Type B pancreatic cell (in vitro differentiated cells): ENCODE measurements around the gene EPSTI1. TPM values are rescaled to one million over a fixed set of nuclear protein-coding genes. Genes with fewer than 3 reads are reported as not detected.

ENCODE experiments used
- DNase-seq: peaks from one replicate; pipeline ENCODE4 v3.0.0; 2021; ENCODE audit warnings: mixed read lengths; ENCODE audit not compliant: unreplicated experiment; ENCODE audit errors: extremely low spot score
- H3K27ac Mint-ChIP-seq: 2 replicates; pipeline ENCODE4 v1.8.0; 2021; ENCODE audit warnings: mild to moderate bottlenecking, mixed read lengths
- H3K27me3 Mint-ChIP-seq: 2 replicates; pipeline ENCODE4 v1.8.0; 2021; ENCODE audit warnings: mixed read lengths
- H3K36me3 Mint-ChIP-seq: 2 replicates; pipeline ENCODE4 v1.8.0; 2021; ENCODE audit warnings: mixed read lengths
- H3K4me1 Mint-ChIP-seq: one replicate; pipeline ENCODE4 v1.8.0; 2021; ENCODE audit warnings: mixed read lengths; ENCODE audit not compliant: unreplicated experiment
- H3K4me3 Mint-ChIP-seq: 2 replicates; pipeline ENCODE4 v1.8.0; 2021; ENCODE audit warnings: mild to moderate bottlenecking, mixed read lengths
- H3K9me3 Mint-ChIP-seq: 2 replicates; pipeline ENCODE4 v1.8.0; 2021; ENCODE audit warnings: mixed read lengths
- CTCF ChIP-seq: fragments of 200-600 bp; sonication (generic); conservative IDR thresholded peaks from 2 replicates; pipeline ENCODE4 v1.5.0; 2021; ENCODE audit warnings: antibody characterized with exemption, mild to moderate bottlenecking
- total RNA-seq: library from RNA; stranded (reverse); gene quantifications from 2 replicates; pipeline ENCODE4 v1.2.1, GENCODE V29; 2021; ENCODE audit warnings: low replicate concordance

Gene EPSTI1
- total RNA-seq, 1 donor from 2014 or later = 7.9 TPM

GRCh38 chr13:42959615-42960014 is 32.4 kb downstream of the EPSTI1 start:
- H3K27ac Mint-ChIP-seq = no peak overlapping the region
- peaks cover 5% of the 10 kb centered on the region for H3K36me3 Mint-ChIP-seq
- H3K9me3 Mint-ChIP-seq = no peaks in the 10 kb centered on the region
- TF ChIP-seq CTCF = no peak
- H3K4me3 Mint-ChIP-seq = no peak overlapping the region
- H3K4me1 Mint-ChIP-seq = peaks cover under 1% of the 10 kb centered on the region
- no peaks in the 10 kb centered on the region for H3K27me3 Mint-ChIP-seq
- DNase-seq = no peak

GRCh38 chr13:42957881-42958280 is 34.2 kb downstream of the EPSTI1 start:
- Mint-ChIP-seq H3K4me3 (no peak overlapping the region), H3K27me3 (no peaks in the 10 kb centered on the region), H3K36me3 (no peaks in the 10 kb centered on the region), H3K9me3 (no peaks in the 10 kb centered on the region), H3K27ac (no peak overlapping the region), H3K4me1 (no peaks in the 10 kb centered on the region)
- no peak for DNase-seq
- TF ChIP-seq CTCF = no peak

GRCh38 chr13:42950181-42950580 is 41.9 kb downstream of the EPSTI1 start:
- Mint-ChIP-seq H3K4me3 (no peak overlapping the region), H3K36me3 (peaks cover 3% of the 10 kb centered on the region), H3K9me3 (no peaks in the 10 kb centered on the region), H3K27ac (no peak overlapping the region), H3K27me3 (no peaks in the 10 kb centered on the region), H3K4me1 (no peaks in the 10 kb centered on the region)
- DNase-seq = no peak
- TF ChIP-seq CTCF = no peak

GRCh38 chr13:42947925-42948324 is 44.1 kb downstream of the EPSTI1 start:
- no peaks in the 10 kb centered on the region for H3K27me3 Mint-ChIP-seq
- H3K36me3 Mint-ChIP-seq = peaks cover 7% of the 10 kb centered on the region
- no peaks in the 10 kb centered on the region for H3K4me1 Mint-ChIP-seq

GRCh38 chr13:42946927-42947326 is 45.1 kb downstream of the EPSTI1 start:
- no peak for DNase-seq
- H3K36me3 Mint-ChIP-seq = peaks cover 7% of the 10 kb centered on the region
- no peak overlapping the region for H3K4me3 Mint-ChIP-seq
- TF ChIP-seq CTCF = no peak
- H3K27ac Mint-ChIP-seq = no peak overlapping the region
- H3K4me1 Mint-ChIP-seq = no peaks in the 10 kb centered on the region
- H3K9me3 Mint-ChIP-seq = peaks cover 6% of the 10 kb centered on the region
- no peaks in the 10 kb centered on the region for H3K27me3 Mint-ChIP-seq

More at GRCh38 chr13:42947925-42948324, 44.1 kb downstream of the EPSTI1 start:
- Mint-ChIP-seq H3K27ac (no peak overlapping the region), H3K4me3 (no peak overlapping the region), H3K9me3 (peaks cover 6% of the 10 kb centered on the region)
- no peak for TF ChIP-seq CTCF
- no peak for DNase-seq

- TF ChIP-seq CTCF = no peak
- H3K4me1 Mint-ChIP-seq = peaks cover 13% of the 10 kb centered on the region
- no peaks in the 10 kb centered on the region for H3K27me3 Mint-ChIP-seq
- peaks cover 3% of the 10 kb centered on the region for H3K9me3 Mint-ChIP-seq
- H3K27ac Mint-ChIP-seq = no peak overlapping the region
- H3K36me3 Mint-ChIP-seq = peaks cover 5% of the 10 kb centered on the region
- DNase-seq = no peak
- no peak overlapping the region for H3K4me3 Mint-ChIP-seq
These were observed 62.0 kb downstream of the EPSTI1 start for GRCh38 chr13:42929886-42930535.
